Activated T-helper 9 cell treated with anti-CD3 and anti-CD28 coated beads, Interleukin-2, amount 50 U/mL, for 16 hours (primary cell): Measurements from ENCODE around the gene ZNF587.
"Not testable (repeated sequence)": the region's sequence is repeated elsewhere in the genome, so short reads cannot be mapped to it uniquely, and the experiment has no call there.

ENCODE experiments used
- DNase-seq: peaks from one replicate; pipeline ENCODE4 v3.0.0-alpha.2; 2020; ENCODE audit warnings: low read depth

ZNF587 gene

DNA sequence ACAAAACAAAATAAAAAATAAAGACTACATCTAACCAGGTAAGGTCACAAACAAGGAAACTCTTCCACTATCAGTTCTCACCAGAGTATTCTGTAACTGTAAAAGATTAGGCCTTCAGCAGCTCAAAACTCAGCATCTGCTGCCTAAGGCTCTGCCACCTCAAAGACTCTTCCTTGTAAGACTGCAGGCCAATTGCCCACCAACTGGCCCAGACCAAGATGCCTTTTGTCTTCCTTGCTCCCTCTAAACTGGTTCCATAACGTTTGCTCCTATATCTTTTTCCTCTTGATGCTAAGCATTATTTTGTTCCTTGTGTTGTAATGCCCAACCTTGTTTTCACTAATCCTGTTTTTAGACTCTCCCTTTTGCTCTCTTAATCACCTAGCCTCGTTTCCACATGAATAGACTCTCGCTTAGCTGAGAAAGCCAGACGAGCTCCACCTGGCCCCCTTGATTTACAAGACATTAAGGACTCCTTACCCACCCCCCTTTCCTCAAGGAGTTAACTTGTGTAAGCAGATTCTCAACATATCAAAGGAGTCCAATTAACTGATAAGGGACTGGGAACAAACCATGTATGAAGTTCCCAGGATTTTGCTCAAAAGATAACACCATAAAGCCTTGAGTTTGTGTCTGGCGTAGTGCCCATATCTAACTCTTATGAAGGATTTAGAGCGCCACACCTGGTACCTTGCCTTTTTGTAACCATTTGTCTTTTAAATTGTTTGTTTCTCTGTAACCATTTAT is 37.7 kb downstream of the ZNF587 start:
- DNase-seq: no peak

DNA sequence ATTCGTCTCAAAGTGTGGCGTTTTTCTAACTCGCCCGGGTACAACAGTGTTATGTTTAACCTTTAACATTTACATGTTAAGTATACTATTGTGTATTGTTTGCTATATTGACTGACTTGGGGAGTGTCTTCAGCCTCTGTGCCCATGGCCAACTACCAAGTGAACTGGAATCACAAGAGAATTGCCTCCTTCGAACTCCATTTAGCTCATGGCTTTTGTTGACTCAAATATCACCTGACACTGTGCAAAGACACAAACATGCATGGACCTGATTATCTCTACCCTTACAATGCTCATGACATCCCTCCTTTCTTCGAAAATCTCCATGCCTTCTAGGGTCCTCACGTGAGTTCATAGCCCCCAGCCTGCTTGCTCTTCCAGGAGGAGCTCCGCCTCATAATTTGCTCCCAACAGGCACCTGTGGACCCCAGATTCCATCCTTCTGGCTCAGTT is 38.5 kb downstream of the ZNF587 start:
- no peak for DNase-seq

DNA sequence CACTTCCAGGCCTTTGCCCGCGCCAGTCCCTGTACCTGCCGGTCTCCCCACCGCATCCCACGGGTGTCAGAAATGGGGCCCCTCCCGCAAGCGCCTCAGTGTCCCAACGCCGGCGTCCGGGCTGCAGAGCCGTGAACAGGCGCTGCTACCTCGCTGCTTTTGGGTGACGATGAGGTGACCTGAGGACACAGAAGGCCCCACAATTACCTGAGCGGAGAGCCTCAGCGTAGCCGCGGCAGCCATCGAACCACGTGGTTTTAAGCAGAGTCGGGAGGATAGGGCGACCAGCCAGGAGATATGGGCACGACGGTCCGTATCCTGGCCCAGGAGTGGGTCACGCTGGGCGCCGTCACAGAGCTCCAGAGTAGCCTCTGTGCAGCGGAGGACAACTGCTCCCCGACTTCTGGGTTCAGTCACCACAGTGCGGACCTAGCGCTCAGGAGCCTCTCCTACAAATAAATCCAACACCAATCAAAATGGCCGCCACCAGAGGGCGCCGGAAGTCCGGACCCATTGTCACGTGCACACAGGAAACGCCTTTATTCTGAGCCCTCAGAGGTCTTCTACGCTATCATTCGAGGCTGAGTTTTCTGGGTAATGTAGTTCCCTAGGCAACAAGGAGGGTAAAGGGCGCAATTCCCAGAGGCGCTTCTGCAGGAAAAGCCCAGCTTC is 39.0 kb downstream of the ZNF587 start, which contains the start of gene ZNF814:
Gene ZNF814 (minus strand): TSS at position 478 of the 672 bp plus-strand sequence. CDS start 235 bp downstream, at position 243.
- DNase-seq: peak; percentile 60

DNA sequence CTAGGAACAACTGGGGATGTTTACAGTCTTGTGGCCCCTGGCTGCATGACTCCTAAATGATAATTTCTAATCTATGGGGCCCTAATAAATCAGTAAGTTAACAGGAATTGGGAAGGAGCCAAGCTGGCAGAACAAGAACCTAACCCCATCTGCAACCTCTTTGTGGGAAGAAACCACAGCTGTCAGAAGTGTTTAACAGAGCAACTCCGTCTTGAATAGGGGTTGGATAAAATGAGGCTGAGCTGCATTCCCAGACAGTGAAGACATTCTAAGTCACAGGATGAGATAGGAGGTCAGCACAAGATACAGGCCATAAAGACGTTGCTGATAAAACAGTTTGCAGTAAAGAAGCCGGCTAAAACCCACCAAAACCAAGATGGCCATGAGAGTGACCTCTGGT is 41.0 kb downstream of the ZNF587 start:
- DNase-seq: not testable (repeated sequence)

DNA sequence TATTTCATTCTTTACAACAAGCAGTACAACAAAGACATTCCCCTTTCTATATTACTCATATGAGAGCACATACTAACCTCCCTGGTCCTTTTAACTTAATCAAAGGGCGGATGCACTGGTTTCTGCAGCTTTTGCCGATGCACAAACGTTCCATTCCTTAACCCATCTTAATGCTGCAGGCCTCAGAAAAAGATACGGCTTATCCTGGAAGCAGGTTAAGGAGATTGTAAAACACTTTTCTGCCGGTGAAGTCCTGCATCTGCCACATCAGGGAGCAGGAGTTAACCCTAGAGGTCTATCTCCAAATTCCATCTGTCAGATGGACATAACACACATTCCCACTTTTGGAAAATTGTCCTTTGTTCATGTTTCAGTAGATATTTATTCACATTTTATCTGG is 50.7 kb downstream of the ZNF587 start:
- no peak for DNase-seq

DNA sequence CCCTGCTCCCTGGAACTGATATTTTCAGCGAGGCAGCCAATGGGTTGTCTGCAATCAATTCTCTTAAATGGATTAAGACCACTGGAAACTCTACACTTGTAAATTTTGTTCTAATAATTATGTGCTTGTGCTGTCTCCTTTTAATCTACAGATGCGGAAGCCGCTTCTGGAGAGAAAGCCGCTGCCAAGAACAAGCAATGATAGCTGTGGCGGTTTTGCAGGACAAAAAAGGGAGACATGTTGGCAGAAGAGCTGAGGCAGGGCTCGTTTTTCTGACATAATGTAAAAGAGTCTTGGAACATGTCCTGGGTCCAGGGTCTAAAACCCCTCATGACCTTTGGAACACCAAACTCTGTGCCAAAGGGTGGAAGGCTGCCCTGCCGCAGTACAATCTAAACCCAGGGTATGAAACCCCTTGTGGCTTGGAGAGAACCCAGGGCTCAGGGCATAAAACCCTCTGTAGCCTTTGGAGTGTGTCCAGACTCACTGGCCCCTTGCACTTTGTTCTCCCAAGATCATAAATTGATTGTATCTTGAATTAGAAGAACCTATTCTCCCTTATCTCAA is 54.0 kb downstream of the ZNF587 start:
- no peak for DNase-seq

DNA sequence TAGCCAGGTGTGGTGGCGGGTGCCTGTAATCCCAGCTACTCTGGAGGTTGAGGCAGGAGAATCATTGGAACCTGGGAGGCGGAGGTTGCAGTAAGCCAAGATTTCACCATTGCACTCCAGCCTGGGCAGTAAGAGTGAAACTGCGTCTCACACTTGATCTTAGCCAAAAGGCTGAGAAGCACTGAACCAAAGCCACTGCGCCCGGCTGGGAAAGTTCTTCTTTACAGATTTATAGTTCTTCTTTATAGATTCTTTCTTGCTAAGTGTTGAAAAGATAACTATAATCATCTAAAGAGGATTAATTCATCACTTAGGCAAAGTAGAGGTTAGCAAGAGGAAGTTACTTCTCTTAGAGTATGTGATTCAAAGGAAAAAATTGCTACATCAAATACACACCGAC is 55.6 kb downstream of the ZNF587 start:
- DNase-seq: no peak

DNA sequence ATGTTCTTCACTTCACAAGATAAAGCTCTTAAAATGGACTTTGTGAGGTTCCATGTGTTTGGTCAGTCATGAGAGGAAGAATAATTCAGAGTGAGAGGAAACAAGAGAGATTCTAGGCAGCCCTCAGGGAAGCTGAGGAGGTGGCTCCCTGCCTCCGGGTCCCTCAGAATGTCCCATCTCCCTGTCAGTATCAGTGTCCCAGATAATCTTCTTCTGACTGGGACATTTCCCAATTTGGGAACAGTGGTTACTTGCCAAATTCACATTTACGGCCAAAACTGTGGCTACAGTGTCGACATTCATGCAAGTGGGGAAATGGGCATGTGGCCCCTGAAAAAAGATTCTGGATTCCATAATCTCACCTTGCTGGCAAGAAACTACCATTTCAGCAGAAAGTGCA is 57.7 kb downstream of the ZNF587 start:
- no peak for DNase-seq

DNA sequence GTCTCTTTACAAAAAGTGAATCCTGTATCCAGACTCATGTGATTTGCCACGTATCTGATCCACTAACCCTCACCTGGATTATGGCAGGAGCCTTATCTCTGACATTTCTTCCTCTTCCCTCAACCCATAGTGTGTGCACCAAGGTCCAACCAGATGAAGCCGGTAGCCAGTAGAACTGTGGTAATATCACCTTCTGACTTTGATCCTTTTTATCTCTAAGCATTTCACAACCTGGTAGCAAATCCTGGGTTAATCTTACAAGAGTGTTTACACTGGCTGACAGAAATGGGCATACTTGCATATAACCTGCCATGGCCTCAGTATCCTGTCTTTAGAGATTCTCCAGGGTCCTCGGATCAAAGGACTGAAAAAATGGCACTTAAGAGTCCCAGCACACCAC is 64.9 kb downstream of the ZNF587 start:
- DNase-seq: no peak
